Osteoblast (primary cell): Measurements from ENCODE around the gene SPATA31D1. TPM values are rescaled to one million over a fixed set of nuclear protein-coding genes. Genes with fewer than 3 reads are reported as not detected.

Experiments
- DNase-seq: peaks from one replicate; pipeline ENCODE4 v3.0.0; 2011; ENCODE audit warnings: low spot score, mixed read lengths; ENCODE audit not compliant: insufficient read length; ENCODE audit errors: missing footprints
- H2AFZ ChIP-seq: 2 replicates; pipeline ENCODE4 v1.6.0; 2011; ENCODE audit warnings: mild to moderate bottlenecking, low read length
- H3K27ac ChIP-seq: 2 replicates; pipeline ENCODE4 v1.5.1; 2011; ENCODE audit warnings: mild to moderate bottlenecking, low read depth, low read length, moderate library complexity
- H3K27me3 ChIP-seq: 2 replicates; pipeline ENCODE4 v1.6.0; 2012; ENCODE audit warnings: mild to moderate bottlenecking, control low read depth, inconsistent platforms, low read length, moderate library complexity; ENCODE audit not compliant: insufficient read depth
- H3K36me3 ChIP-seq: 2 replicates; pipeline ENCODE4 v1.5.1; 2011; ENCODE audit warnings: mild to moderate bottlenecking, low read length, control low read depth, moderate library complexity; ENCODE audit not compliant: insufficient read depth
- H3K4me1 ChIP-seq: 2 replicates; pipeline ENCODE4 v1.5.1; 2011; ENCODE audit warnings: mild to moderate bottlenecking, low read length, control low read depth, moderate library complexity; ENCODE audit not compliant: insufficient read depth
- H3K4me2 ChIP-seq: 2 replicates; pipeline ENCODE4 v1.6.0; 2011; ENCODE audit warnings: mild to moderate bottlenecking, low read length; ENCODE audit not compliant: insufficient read depth
- H3K4me3 ChIP-seq: fragments of 200-600 bp; sonication (generic); 3 replicates; pipeline ENCODE4 v1.5.1; 2012; ENCODE audit warnings: mild to moderate bottlenecking, low read length, inconsistent platforms; ENCODE audit not compliant: insufficient read depth
- H3K79me2 ChIP-seq: 2 replicates; pipeline ENCODE4 v1.6.0; 2012; ENCODE audit warnings: mild to moderate bottlenecking, low read length, control low read depth, inconsistent platforms; ENCODE audit not compliant: insufficient read depth
- H3K9me3 ChIP-seq: 2 replicates; pipeline ENCODE4 v1.5.1; 2011; ENCODE audit warnings: low read depth, low read length, control low read depth
- H4K20me1 ChIP-seq: 2 replicates; pipeline ENCODE4 v1.6.0; 2012; ENCODE audit warnings: mild to moderate bottlenecking, low read length, control low read depth; ENCODE audit not compliant: insufficient read depth
- total RNA-seq: library from RNA; depleted of rRNA; stranded (reverse); fragments of >200 nt; gene quantifications from 2 replicates; pipeline ENCODE4 v1.2.3, GENCODE V29; 2012
- TF ChIP-seq, protein P1 (sequence below): IDR thresholded peaks from 2 replicates; pipeline ENCODE4 v1.5.1; 2011; ENCODE audit warnings: mild to moderate bottlenecking, low read depth, low read length, moderate library complexity; ENCODE audit errors: extremely low read depth

Gene SPATA31D1
- total RNA-seq, 1 donor = not detected

DNA sequence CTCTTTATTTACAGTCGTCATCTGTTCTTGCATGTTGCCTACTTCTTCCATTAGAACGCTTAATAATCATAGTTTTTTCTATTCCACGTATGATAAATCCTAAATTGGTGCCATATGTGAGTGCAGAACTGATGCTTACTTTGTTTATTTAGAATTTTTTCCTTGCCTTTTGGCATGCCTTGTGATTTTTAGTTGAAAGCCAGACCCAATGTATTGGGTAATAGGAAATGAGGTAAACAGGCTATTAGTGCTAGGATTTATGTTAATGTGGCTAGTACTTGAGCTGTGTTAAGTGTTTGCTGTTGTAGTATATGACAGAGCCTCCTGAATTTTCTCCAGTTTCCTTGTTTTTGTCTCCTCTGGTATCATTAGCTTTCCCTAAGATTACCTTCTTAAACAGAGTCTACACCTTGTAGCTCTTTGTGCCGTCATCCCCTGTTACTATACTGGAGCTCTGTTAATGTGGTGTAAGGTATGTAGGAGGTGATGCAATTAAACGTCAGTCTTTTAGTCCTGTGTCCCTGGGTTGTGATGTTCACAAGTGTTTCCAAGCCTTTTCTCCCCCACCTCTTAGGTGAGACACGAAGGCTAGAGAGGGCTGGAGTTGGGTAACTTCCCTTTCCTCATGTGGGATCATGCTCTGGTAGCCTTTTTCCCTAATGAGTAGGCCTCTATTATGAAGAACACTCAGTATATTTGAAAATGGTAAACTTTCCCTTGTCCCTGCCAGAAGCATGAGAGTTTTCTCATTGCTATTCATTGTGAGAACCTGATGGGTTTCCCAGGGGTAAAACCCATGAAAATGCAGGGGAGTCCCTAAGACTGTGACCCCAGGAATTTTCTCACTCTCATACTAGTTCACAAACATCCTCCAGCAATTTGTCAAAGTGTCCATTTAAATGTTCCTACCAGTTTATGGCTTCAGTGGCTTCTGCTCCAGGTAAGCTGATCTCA, 24.1 kb upstream of the SPATA31D1 start:
- no peaks in the 10 kb centered on the region for H3K27me3 ChIP-seq
- no peak overlapping the region for H3K4me2 ChIP-seq
- TF ChIP-seq, protein P1, sequence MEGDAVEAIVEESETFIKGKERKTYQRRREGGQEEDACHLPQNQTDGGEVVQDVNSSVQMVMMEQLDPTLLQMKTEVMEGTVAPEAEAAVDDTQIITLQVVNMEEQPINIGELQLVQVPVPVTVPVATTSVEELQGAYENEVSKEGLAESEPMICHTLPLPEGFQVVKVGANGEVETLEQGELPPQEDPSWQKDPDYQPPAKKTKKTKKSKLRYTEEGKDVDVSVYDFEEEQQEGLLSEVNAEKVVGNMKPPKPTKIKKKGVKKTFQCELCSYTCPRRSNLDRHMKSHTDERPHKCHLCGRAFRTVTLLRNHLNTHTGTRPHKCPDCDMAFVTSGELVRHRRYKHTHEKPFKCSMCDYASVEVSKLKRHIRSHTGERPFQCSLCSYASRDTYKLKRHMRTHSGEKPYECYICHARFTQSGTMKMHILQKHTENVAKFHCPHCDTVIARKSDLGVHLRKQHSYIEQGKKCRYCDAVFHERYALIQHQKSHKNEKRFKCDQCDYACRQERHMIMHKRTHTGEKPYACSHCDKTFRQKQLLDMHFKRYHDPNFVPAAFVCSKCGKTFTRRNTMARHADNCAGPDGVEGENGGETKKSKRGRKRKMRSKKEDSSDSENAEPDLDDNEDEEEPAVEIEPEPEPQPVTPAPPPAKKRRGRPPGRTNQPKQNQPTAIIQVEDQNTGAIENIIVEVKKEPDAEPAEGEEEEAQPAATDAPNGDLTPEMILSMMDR = no peak
- H3K4me3 ChIP-seq = no peak overlapping the region
- no peaks in the 10 kb centered on the region for H3K4me1 ChIP-seq
- H3K36me3 ChIP-seq = no peaks in the 10 kb centered on the region
- no peaks in the 10 kb centered on the region for H3K9me3 ChIP-seq
- H4K20me1 ChIP-seq = no peaks in the 10 kb centered on the region
- no peaks in the 10 kb centered on the region for H3K79me2 ChIP-seq
- no peak overlapping the region for H2AFZ ChIP-seq
- H3K27ac ChIP-seq = no peak overlapping the region
- no peak for DNase-seq

DNA sequence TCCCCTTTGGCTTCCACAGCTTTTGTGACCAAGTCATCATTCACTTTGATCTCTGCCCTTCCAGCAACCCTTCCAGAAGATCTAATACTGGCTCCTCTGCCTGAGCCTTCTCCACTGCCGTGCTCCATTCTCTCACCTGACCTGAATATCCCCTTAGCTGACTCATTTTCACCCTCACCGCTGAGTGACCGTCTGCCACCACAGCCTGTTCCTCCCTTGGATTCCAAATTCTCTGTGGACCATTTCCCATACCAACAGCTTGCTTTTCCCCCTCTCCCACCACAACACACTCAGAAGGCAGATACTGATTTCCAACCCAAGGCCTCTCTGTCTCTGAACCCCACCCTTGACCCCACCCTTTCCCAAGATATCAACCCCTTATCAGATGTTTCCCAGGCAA, 20.5 kb upstream of the SPATA31D1 start:
- no peaks in the 10 kb centered on the region for H3K27me3 ChIP-seq
- H3K79me2 ChIP-seq = no peaks in the 10 kb centered on the region
- no peaks in the 10 kb centered on the region for H3K9me3 ChIP-seq
- H2AFZ ChIP-seq = no peak overlapping the region
- DNase-seq = no peak
- H3K4me3 ChIP-seq = no peak overlapping the region
- H3K4me2 ChIP-seq = no peak overlapping the region
- TF ChIP-seq, protein P1 = no peak
- H3K27ac ChIP-seq = no peak overlapping the region
- no peaks in the 10 kb centered on the region for H3K4me1 ChIP-seq
- H3K36me3 ChIP-seq = no peaks in the 10 kb centered on the region
- no peaks in the 10 kb centered on the region for H4K20me1 ChIP-seq

DNA sequence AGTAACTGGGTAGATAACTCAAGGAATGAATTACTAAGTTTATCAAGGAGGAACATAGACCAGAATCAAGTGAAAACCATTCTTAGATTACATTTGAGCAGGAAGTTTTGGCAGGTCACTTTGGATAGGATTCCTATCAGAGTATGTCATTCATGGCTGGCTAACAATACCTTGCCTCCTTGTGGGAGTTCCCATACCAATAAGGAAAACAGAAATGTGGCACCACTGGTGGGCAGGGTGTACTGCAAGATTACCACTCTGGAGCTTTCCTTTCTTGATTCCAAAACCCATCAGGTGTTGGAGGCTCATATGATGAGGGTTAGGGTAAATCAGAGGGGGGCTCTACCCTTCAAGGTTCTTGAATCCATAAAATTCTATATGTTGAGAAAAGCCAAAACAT, 18.6 kb upstream of the SPATA31D1 start:
- no peak overlapping the region for H2AFZ ChIP-seq
- no peak overlapping the region for H3K4me2 ChIP-seq
- no peak for DNase-seq
- no peaks in the 10 kb centered on the region for H3K9me3 ChIP-seq
- H3K36me3 ChIP-seq = no peaks in the 10 kb centered on the region
- H3K27ac ChIP-seq = no peak overlapping the region
- no peaks in the 10 kb centered on the region for H3K4me1 ChIP-seq
- H4K20me1 ChIP-seq = no peaks in the 10 kb centered on the region
- H3K79me2 ChIP-seq = no peaks in the 10 kb centered on the region
- H3K4me3 ChIP-seq = no peak overlapping the region
- H3K27me3 ChIP-seq = no peaks in the 10 kb centered on the region
- TF ChIP-seq, protein P1 = no peak

DNA sequence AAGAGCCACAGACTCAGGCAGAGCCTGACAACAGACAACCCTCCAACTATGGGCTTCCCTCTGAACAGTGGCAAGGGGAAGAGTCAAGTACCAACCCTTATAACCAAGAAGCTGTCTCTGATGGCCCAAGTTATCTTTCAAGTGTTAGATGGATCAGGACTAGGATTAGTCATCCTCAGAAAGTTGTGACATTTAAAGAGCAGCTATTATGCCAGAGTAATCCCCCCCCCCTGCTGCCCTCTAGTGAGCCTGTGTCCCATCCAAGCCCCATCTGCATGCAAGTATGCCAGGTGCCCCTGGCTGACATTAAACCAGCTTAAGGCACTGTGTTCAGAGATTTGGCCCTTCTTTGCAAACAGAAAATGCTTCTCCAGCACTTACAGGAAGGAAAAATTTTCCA, 16.8 kb upstream of the SPATA31D1 start:
- Histone ChIP-seq H2AFZ (no peak overlapping the region), H3K4me3 (no peak overlapping the region), H3K4me2 (no peak overlapping the region), H3K4me1 (no peaks in the 10 kb centered on the region), H3K27me3 (no peaks in the 10 kb centered on the region), H3K27ac (no peak overlapping the region), H3K36me3 (no peaks in the 10 kb centered on the region), H4K20me1 (no peaks in the 10 kb centered on the region), H3K9me3 (no peaks in the 10 kb centered on the region), H3K79me2 (no peaks in the 10 kb centered on the region)
- DNase-seq = no peak
- TF ChIP-seq, protein P1 = no peak
